ENCODE results near the gene AAK1.
"Not testable (repeated sequence)": the region's sequence is repeated elsewhere in the genome, so short reads cannot be mapped to it uniquely, and the experiment has no call there.

Gene AAK1

GRCh38 chr2:69566669-69567068, 76.9 kb downstream of the AAK1 start:
- no peak for DNase-seq

- no peak for DNase-seq
Measured at GRCh38 chr2:69565431-69565839, 78.1 kb downstream of the AAK1 start.

DNA sequence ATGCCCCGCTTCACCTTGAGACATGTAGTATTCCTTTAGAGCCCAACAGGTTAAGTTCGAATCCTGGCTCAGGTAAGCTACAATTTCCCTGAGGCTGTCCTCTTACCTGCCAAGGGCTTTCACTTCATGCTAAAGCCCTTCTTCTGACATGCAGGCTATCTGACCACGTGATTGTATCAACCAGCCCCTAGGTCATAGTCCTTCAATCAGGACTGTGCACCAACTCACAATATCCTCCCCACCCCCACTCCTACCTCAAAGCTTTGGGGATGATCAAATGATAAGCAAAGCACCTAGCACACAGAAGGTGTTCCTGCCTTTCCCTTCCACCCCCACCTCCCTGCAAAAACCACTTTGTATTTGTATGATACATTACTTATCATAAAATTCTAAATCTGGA, 78.9 kb downstream of the AAK1 start:
- no peak for DNase-seq

GRCh38 chr2:69563021-69563420, 80.5 kb downstream of the AAK1 start:
- DNase-seq: no peak

GRCh38 chr2:69561101-69561500, 82.4 kb downstream of the AAK1 start:
- no peak for DNase-seq

GRCh38 chr2:69560147-69560482, 83.4 kb downstream of the AAK1 start:
- no peak for DNase-seq

GRCh38 chr2:69559442-69560146, 83.9 kb downstream of the AAK1 start:
- DNase-seq: peak; percentile 30

DNA sequence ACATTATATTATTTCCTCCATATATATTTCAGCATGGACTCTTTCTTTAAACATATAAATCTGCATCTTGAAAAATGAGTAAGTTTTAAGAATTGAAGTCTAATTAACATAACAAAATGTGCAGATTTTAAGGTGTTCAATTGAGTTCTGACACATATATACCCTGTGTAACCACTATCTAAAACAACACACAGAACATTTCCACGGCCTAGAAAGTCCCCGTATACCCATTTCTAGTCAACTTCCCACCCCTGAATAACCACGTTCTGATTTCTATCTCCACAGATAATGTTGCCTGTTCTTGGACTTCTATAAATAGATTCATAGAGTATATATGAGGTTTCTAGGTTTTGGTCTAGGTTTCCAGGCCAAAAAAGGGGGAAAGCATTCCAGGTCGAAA, 87.5 kb downstream of the AAK1 start:
- DNase-seq: no peak

- no peak for DNase-seq
Measured at GRCh38 chr2:69554981-69555380, 88.6 kb downstream of the AAK1 start.

DNA sequence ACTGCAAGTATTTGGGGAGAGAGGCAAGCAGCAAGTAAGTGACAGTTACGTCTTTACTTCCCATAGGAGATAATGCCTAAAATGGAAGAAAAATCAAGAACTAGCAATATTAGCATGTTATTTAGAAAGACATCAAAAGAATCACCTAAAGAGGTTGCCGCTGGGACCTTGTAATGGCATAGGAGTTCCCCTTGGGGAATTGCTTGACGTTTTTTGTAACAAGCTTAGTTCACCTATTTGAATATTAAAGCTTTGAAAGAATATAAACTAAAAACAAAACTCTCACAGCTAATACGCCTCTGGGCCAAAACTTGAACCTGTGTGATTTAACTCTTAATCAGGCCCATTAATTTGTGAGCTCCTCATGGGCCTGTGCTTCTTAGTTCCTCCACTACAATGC, 89.0 kb downstream of the AAK1 start:
- no peak for DNase-seq

- no peak for DNase-seq
Measured at GRCh38 chr2:69553991-69554390, 89.5 kb downstream of the AAK1 start.

GRCh38 chr2:69550511-69550910, 93.0 kb downstream of the AAK1 start:
- DNase-seq: not testable (repeated sequence)

DNA sequence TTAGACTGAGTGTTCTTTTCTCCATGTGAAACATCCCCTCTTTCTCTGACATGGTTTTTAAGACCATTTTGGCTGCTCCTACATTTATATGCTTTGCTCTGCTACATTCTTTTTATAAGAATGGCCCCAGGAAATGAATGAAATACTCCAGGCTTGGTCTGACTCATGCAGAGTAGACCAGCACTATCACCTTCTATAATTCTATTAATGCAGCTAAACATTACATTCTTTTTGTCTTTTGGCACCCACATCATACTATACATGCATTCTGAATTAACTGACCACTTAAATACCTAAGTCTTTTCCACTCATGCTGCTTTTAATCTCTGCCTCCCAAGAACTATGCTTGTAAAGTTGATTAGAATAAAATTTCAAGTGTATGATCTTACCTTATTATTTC, 94.1 kb downstream of the AAK1 start:
- DNase-seq: no peak

- no peak for DNase-seq
Measured at GRCh38 chr2:69547984-69548715, 95.4 kb downstream of the AAK1 start.

GRCh38 chr2:69546646-69547045, 96.9 kb downstream of the AAK1 start:
- DNase-seq: no peak

DNA sequence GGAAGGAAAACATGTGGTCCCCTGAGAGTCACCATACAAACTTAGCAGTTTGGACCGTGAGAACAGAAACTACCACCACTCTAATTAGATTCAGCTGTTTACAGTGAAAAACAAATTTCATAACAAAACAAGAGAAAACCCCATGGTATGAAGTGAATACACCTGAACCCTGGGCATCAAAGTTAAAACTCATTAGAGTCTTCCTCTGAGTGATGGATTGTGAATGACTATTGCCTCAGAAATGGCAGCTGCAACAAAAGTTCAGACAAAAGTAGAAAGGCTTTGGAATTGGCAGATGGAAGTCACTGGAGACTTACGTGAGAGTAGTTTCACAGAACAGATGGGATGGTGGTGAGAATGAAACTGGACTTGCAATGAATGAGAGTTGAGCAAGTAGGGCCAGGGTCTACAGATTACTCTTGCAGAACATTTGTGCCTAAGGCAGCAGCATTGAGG, 98.0 kb downstream of the AAK1 start:
- DNase-seq: no peak

DNA sequence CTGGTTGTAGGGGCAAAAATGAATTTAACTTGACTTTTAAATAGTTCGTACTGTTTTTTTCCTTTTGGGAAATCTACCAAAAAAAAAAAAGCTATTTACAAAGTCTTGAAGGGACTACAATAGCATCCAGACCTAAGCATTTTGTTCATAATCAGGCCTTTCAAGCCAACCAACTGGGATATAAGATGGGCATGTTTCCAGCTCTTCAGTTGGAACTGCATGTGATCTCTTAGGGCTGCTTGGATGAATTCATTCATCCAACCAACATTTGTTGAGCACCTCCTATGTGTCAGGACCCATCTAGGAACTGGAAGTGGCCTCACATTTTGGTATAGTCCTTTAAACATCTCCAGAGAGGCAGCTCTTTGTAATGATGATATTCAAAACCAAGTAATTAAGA, 98.6 kb downstream of the AAK1 start:
- no peak for DNase-seq

GRCh38 chr2:69539549-69539908, 104.0 kb downstream of the AAK1 start:
- DNase-seq: no peak

DNA sequence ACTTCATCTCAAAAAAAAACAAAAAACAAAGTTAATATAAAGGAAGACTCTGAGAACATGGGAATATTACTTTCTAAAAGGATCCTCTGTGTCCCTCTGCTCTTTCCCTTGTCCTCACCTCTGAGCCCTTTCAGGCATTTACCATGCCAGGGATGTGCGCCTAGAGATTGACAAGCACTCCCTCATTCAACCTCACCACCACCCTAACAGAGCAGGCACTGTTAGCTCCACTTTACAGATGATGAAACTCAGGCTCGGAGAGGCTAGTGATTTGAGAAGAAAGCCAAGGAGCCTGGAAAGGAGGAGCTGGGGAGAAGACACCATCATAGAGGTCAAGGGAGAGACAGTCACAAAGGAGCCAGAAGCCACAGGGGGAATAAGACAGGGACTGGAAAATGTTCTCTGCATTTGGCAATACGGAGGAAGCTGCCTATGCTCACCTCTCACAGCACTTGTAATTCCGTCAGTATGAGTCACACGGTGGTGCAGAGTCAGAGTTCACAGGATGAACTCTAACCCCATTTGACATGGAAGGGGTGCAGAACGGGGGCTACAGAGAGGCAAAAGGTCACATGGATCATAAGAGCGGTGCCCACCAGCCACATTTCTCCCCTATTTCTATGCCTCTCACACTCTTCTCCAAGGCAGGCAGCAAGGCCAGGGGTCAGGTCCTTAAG, 104.5 kb downstream of the AAK1 start:
- no peak for DNase-seq

DNA sequence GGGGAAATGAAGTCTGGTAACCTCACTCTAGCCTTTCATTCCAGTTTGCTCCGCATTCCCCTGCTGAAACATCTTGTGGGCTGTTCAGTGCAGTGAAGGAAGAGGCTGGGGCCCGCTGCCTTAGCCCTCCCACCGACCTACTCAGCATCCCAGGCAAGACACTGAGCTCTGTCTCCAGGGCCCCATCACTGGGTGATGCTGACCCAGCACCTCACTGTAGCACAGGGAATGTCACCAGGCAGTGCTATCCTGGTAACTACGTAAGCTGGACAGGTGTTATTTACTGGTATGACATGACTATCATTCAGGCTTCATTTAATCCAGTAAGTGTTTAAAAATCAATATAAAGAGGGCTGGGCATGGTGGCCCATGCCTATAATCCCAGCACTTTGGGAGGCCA, 105.3 kb downstream of the AAK1 start:
- no peak for DNase-seq

GRCh38 chr2:69535817-69536241, 107.7 kb downstream of the AAK1 start:
- no peak for DNase-seq

DNA sequence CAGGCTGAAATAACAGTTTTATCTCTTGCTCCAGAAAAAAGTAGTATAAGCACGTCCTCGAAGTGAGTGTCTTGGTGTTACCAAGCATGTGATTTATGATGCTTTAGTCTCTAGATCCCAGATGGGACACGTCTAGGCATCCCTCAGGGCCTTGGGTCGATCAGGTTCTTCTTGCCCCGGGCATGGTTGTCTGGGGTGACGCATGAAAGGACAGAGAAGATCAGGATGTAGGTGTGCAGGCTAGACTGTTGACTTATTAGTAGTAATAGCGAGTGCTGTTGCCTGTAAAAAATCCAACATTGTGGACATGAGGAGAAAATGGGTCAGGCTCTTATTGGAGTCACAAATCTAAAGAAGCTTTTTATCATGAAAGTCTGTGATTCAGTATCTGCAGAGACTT, 112.4 kb downstream of the AAK1 start:
- no peak for DNase-seq

DNA sequence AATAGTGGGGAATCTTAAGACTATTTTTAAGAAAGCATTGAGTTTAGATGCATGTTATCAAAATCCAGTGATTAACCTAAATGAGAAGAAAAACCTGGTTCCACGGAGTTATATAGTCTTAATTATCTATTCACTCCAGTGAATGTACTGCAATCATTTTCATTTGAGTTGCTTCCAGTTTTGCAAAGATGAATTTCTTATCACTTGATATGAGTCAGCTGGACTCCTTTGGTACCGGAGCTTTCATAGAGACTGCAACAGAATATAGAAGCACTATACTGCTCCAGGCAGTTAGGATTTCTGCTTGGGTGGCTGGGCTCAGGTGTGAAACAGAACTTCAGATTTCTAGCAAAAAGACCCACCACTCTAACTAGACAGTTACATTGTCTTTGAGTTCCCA, 114.1 kb downstream of the AAK1 start:
- DNase-seq: no peak

- DNase-seq: no peak
Measured at GRCh38 chr2:69525261-69525660, 118.3 kb downstream of the AAK1 start.
